Smooth muscle cell of the brain vasculature (primary cell): Measurements from ENCODE around the gene ALOX5.
"Not testable (repeated sequence)": the region's sequence is repeated elsewhere in the genome, so short reads cannot be mapped to it uniquely, and the experiment has no call there.

Experiments used
- DNase-seq: peaks from one replicate; pipeline ENCODE4 v3.0.0-alpha.2; 2012; ENCODE audit warnings: low read depth, low spot score

Gene ALOX5

GRCh38 chr10:45374350-45375052 is 485 bp downstream of the ALOX5 start:
- DNase-seq: no peak

- DNase-seq: no peak
These were observed 1.1 kb downstream of the ALOX5 start for GRCh38 chr10:45375101-45375500.

GRCh38 chr10:45375716-45376231 is 1.8 kb downstream of the ALOX5 start:
- DNase-seq: no peak

GRCh38 chr10:45376371-45376801 is 2.4 kb downstream of the ALOX5 start:
- no peak for DNase-seq

- DNase-seq: no peak
These were observed 3.3 kb downstream of the ALOX5 start for GRCh38 chr10:45377321-45377720.

GRCh38 chr10:45377858-45378257 is 3.8 kb downstream of the ALOX5 start:
- DNase-seq: no peak

GRCh38 chr10:45378914-45379726 is 5.1 kb downstream of the ALOX5 start:
- DNase-seq: no peak

GRCh38 chr10:45379891-45380540 is 6.0 kb downstream of the ALOX5 start:
- DNase-seq: no peak

GRCh38 chr10:45380903-45381620 is 7.0 kb downstream of the ALOX5 start:
- DNase-seq: no peak

- no peak for DNase-seq
These were observed 8.6 kb downstream of the ALOX5 start for GRCh38 chr10:45382591-45382990.

GRCh38 chr10:45383682-45384330 is 9.8 kb downstream of the ALOX5 start:
- DNase-seq: no peak

- no peak for DNase-seq
These were observed 12.6 kb downstream of the ALOX5 start for GRCh38 chr10:45386657-45387056.

- DNase-seq: no peak
These were observed 13.3 kb downstream of the ALOX5 start for GRCh38 chr10:45387096-45387893.

- not testable (repeated sequence) for DNase-seq
These were observed 15.7 kb downstream of the ALOX5 start for GRCh38 chr10:45389671-45390070.

GRCh38 chr10:45391636-45392035 is 17.6 kb downstream of the ALOX5 start:
- DNase-seq: not testable (repeated sequence)

- no peak for DNase-seq
These were observed 21.5 kb downstream of the ALOX5 start for GRCh38 chr10:45395554-45395953.

GRCh38 chr10:45398595-45398994 is 24.6 kb downstream of the ALOX5 start:
- DNase-seq: no peak

GRCh38 chr10:45399113-45399512 is 25.1 kb downstream of the ALOX5 start:
- no peak for DNase-seq

- no peak for DNase-seq
These were observed 29.1 kb downstream of the ALOX5 start for GRCh38 chr10:45403151-45403550.

- no peak for DNase-seq
These were observed 30.2 kb downstream of the ALOX5 start for GRCh38 chr10:45404087-45404769.
